Mesothelial cell of epicardium (in vitro differentiated cells): ENCODE data around the gene CTNND1. TPM values are rescaled to one million over a fixed set of nuclear protein-coding genes. Genes with fewer than 3 reads are reported as not detected.
A peak's percentile ranks its signal among the peaks of the same experiment; 100 is the strongest.

ENCODE experiments used
- DNase-seq, 2 experiments: peaks; one replicate each; pipeline ENCODE4 v3.0.0; 2021; ENCODE audit warnings: low spot score in 2 of 2; ENCODE audit not compliant: unreplicated experiment in 2 of 2
- H3K27ac Mint-ChIP-seq: 2 replicates; pipeline ENCODE4 v1.8.0; 2021; ENCODE audit warnings: mixed read lengths
- H3K27me3 Mint-ChIP-seq: 2 replicates; pipeline ENCODE4 v1.8.0; 2021; ENCODE audit warnings: low read depth, mixed read lengths
- H3K36me3 Mint-ChIP-seq: 2 replicates; pipeline ENCODE4 v1.8.0; 2021; ENCODE audit warnings: mixed read lengths
- H3K4me1 Mint-ChIP-seq: 2 replicates; pipeline ENCODE4 v1.8.0; 2021; ENCODE audit warnings: mixed read lengths
- H3K4me3 Mint-ChIP-seq: 2 replicates; pipeline ENCODE4 v1.8.0; 2021; ENCODE audit warnings: mild to moderate bottlenecking, moderate library complexity, mixed read lengths
- H3K9me3 Mint-ChIP-seq: 2 replicates; pipeline ENCODE4 v1.8.0; 2021; ENCODE audit warnings: mixed read lengths
- CTCF ChIP-seq: fragments of 200-600 bp; sonication (generic); IDR thresholded peaks from one replicate; pipeline ENCODE4 v1.5.0; 2021; ENCODE audit warnings: antibody characterized with exemption; ENCODE audit not compliant: unreplicated experiment
- total RNA-seq: library from RNA; stranded (reverse); gene quantifications from 3 replicates; pipeline ENCODE4 v1.2.1, GENCODE V29; 2021

CTNND1 gene
- total RNA-seq, 1 donor from 2014 or later: 250 TPM

- Mint-ChIP-seq H3K27ac (no peak within 1 kb of the TSS), H3K4me3 (no peak within 1 kb of the TSS), H3K36me3 (peaks cover 7% of the 10 kb centered on the region), H3K9me3 (no peaks in the 10 kb centered on the region), H3K27me3 (no peaks in the 10 kb centered on the region), H3K4me1 (no peaks in the 10 kb centered on the region)
- TF ChIP-seq CTCF: no peak
- DNase-seq: no peak
Observed at GRCh38 chr11:57751676-57752253, 9.8 kb upstream of the CTNND1 start, which contains the start of gene BTBD18. Gene BTBD18 (minus strand): TSS chr11:57751819. CDS start chr11:57751188, 631 bp downstream.

- H3K4me1 Mint-ChIP-seq: no peaks in the 10 kb centered on the region
- DNase-seq: no peak
- no peak overlapping the region for H3K4me3 Mint-ChIP-seq
- no peaks in the 10 kb centered on the region for H3K9me3 Mint-ChIP-seq
- H3K27ac Mint-ChIP-seq: no peak overlapping the region
- no peak for TF ChIP-seq CTCF
- H3K36me3 Mint-ChIP-seq: peaks cover 2% of the 10 kb centered on the region
- H3K27me3 Mint-ChIP-seq: no peaks in the 10 kb centered on the region
Observed at GRCh38 chr11:57752954-57753353, 8.6 kb upstream of the CTNND1 start.

- Mint-ChIP-seq H3K4me1 (peaks cover 3% of the 10 kb centered on the region), H3K9me3 (no peaks in the 10 kb centered on the region), H3K4me3 (no peak overlapping the region), H3K27me3 (no peaks in the 10 kb centered on the region), H3K36me3 (no peaks in the 10 kb centered on the region), H3K27ac (no peak overlapping the region)
- TF ChIP-seq CTCF: no peak
- no peak for DNase-seq
Observed at GRCh38 chr11:57758174-57758573, 3.4 kb upstream of the CTNND1 start.

GRCh38 chr11:57762235-57762861 is 746 bp downstream of the CTNND1 start:
- H3K27me3 Mint-ChIP-seq: no peaks in the 10 kb centered on the region
- peak overlapping the region; percentile 100 for H3K27ac Mint-ChIP-seq
- DNase-seq: no peak
- no peaks in the 10 kb centered on the region for H3K9me3 Mint-ChIP-seq
- H3K4me3 Mint-ChIP-seq: peak overlapping the region; percentile 90
- peaks cover 31% of the 10 kb centered on the region for H3K4me1 Mint-ChIP-seq
- H3K36me3 Mint-ChIP-seq: peaks cover 8% of the 10 kb centered on the region
- TF ChIP-seq CTCF: no peak

- Mint-ChIP-seq H3K27me3 (no peaks in the 10 kb centered on the region), H3K4me1 (peaks cover 34% of the 10 kb centered on the region), H3K36me3 (peaks cover 13% of the 10 kb centered on the region), H3K9me3 (no peaks in the 10 kb centered on the region), H3K4me3 (peak overlapping the region; percentile 90), H3K27ac (peak overlapping the region; percentile 100)
- no peak for DNase-seq
- TF ChIP-seq CTCF: peak; percentile 19
Observed at GRCh38 chr11:57763568-57763967, 2.0 kb downstream of the CTNND1 start.
